Epidermal melanocyte (primary cell): ENCODE data around the gene MYCN.
"Not testable (repeated sequence)": the region's sequence is repeated elsewhere in the genome, so short reads cannot be mapped to it uniquely, and the experiment has no call there.

ENCODE experiments used
- DNase-seq: peaks from one replicate; pipeline ENCODE4 v3.0.0; 2011; ENCODE audit warnings: low spot score; ENCODE audit not compliant: insufficient read length

MYCN gene

GRCh38 chr2:15942711-15943345 is 2.5 kb downstream of the MYCN start:
- no peak for DNase-seq

GRCh38 chr2:15943378-15944280 is 3.3 kb downstream of the MYCN start:
- DNase-seq = peak; percentile 26

GRCh38 chr2:15944325-15945017 is 4.1 kb downstream of the MYCN start:
- no peak for DNase-seq

GRCh38 chr2:15945909-15946705 is 5.8 kb downstream of the MYCN start:
- no peak for DNase-seq

- no peak for DNase-seq
Observed at GRCh38 chr2:15946983-15947382, 6.6 kb downstream of the MYCN start.

GRCh38 chr2:15947431-15947830 is 7.1 kb downstream of the MYCN start:
- no peak for DNase-seq

GRCh38 chr2:15948704-15948957 is 8.3 kb downstream of the MYCN start:
- DNase-seq = no peak

- no peak for DNase-seq
Observed at GRCh38 chr2:15949126-15949525, 8.8 kb downstream of the MYCN start.

- no peak for DNase-seq
Observed at GRCh38 chr2:15949551-15949950, 9.2 kb downstream of the MYCN start.

GRCh38 chr2:15950088-15950952 is 10.0 kb downstream of the MYCN start:
- no peak for DNase-seq

- DNase-seq = not testable (repeated sequence)
Observed at GRCh38 chr2:15951936-15952335, 11.6 kb downstream of the MYCN start.

- no peak for DNase-seq
Observed at GRCh38 chr2:15952451-15953146, 12.2 kb downstream of the MYCN start.

- no peak for DNase-seq
Observed at GRCh38 chr2:15953147-15953630, 12.8 kb downstream of the MYCN start.

GRCh38 chr2:15953891-15954680 is 13.7 kb downstream of the MYCN start:
- DNase-seq = no peak

- DNase-seq = no peak
Observed at GRCh38 chr2:15954761-15955160, 14.4 kb downstream of the MYCN start.

- DNase-seq = no peak
Observed at GRCh38 chr2:15955232-15955988, 15.1 kb downstream of the MYCN start.

- no peak for DNase-seq
Observed at GRCh38 chr2:15956230-15956629, 15.9 kb downstream of the MYCN start.
